Loucy (cell line): Measurements from ENCODE around the gene COL8A1.

ENCODE experiments used
- CTCF ChIP-seq: fragments of 200-600 bp; sonication (generic); conservative IDR thresholded peaks from 2 replicates; pipeline ENCODE4 v1.5.1; 2014; ENCODE audit warnings: mild to moderate bottlenecking, antibody characterized with exemption, low read length
- EZH2phosphoT487 ChIP-seq: fragments of 200-600 bp; IDR thresholded peaks from 2 replicates; pipeline ENCODE4 v1.6.1; 2018; ENCODE audit warnings: antibody characterized with exemption, mild to moderate bottlenecking, moderate library complexity, borderline replicate concordance

- TF ChIP-seq CTCF (no peak), EZH2phosphoT487 (no peak)
Observed at GRCh38 chr3:99614768-99615167, 23.6 kb upstream of the COL8A1 start.
